Measurements from ENCODE around the gene THBS4.
A peak's percentile ranks its signal among the peaks of the same experiment; 100 is the strongest.

Gene THBS4

DNA sequence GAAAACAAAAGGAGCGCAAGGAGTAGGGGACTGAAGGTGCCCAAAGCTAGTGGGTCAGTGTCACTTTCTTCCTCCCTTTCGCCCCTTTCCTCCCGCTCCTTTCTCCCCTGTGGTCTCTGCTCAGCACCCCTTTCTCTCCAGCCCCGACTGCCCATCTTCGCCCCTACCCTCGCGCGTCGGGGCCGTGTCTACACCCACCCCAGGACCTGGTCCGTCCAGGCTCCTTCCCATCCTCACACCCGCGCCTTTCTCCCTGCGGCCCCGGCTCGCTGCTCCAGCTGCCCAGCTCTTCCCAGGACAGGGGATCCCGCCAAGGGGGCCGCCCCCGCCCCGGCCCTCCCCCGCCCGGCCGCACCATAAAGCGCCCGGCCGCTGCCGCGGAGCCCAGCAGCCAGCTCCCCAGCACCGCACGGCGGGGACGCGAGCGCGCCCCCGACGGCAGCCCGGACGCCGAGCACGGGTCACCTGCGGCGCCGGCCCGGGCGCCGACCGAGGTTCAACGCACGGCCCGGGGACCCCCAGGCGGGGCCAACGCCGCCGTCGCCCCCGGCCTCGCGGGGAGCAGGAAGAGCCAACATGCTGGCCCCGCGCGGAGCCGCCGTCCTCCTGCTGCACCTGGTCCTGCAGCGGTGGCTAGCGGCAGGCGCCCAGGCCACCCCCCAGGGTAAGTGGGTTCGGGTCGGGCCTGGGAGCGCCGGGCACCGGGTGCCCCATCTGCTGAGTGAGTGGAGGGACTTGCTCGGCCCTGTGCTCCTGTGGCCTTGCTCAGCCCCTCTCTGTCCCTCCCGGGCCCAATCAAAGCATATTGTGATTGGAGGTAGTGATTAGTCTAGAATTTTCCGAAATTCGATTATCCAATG, at the start of gene THBS4:
Gene THBS4 (plus strand): TSS at position 387 of the 860 bp plus-strand sequence. CDS start 190 bp downstream, at position 577.
- DNase-seq (ENCODE audit: low spot score) = no peak

DNA sequence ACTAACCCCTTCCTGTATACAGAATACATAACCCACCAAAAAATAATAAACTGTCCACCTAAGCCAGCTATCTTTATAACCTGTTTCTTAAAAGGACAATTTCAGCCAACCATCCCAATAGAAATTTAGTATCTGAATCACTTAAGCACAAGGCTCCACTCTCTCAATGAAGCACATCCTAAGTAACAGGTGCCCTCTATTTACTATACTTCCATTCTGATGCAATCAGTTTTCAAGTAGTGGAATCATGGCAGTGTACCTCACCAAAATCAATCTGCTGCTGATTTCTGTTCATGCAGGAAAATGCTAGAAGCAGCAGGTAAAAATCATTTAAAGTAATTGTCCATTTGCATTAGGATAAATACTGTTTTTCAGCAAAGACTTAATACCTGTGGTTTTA, 48.9 kb upstream of the THBS4 start:
- DNase-seq (ENCODE audit: low spot score) = no peak

DNA sequence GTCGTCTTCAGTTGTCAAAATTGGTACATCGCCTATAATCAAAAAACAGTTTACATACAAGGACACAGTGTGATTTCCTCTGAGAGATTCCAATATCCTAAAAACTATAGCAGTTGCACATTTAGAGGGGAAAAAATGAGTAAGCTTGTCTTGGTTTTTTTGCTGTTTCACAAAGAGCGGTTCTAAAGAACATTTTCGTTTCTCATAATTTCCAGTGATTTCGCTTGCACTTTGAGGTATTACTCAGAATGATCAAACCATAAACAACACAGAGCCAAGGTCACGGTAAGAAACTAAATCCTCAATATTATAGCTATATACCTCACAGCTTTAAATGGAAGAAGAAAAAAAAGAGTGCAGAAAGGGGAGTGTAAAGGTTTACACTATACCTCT, 44.9 kb upstream of the THBS4 start:
- no peak for DNase-seq (ENCODE audit: low spot score)

DNA sequence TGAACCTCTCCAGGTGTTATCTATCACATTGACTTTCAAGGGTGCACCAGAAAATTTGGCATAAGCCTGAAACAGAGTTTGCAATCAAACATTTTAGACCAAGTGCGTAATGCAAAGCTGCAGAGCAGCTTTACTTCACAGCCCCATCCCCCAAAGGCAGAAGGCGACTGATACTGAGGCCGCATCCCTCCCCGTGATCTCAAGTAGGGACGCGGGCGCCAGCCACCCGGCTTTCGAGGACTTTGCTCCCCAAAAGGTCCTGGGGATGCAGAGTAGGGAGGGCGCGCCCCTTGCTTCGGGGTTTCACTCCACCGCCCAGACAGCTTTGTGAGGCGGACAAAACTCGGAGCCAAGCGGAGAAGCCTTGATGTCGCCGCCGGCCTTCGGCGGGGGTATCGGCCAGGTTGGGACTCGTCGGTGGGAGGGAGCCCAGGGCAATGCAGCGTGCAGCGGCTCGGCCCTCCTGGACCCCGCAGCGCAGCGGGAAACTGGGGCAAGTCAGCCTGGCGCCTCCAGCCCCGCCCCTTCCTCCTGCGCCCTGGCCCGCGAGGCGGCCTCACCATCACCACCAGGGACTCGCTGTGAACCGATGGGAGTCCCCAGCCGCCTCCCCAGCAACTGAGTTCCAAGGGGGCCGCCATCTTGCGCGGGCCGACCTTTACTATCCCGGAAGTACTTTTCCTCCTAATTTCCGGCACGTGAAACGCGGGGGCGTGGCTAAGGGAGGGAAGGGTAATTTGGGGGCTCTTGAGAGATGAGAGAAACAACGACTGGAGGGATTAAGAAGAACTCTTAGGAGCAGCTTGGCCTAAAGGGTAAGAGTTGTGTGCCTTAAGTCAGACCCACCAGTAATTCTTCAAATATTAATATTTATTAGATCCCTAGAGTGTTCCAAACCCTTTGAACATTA, 44.3 kb upstream of the THBS4 start, which contains the start of gene MTX3:
Gene MTX3 (minus strand): TSS at position 665 of the 910 bp plus-strand sequence. CDS start 24 bp downstream, at position 641.
- DNase-seq (ENCODE audit: low spot score) = peak; percentile 81

DNA sequence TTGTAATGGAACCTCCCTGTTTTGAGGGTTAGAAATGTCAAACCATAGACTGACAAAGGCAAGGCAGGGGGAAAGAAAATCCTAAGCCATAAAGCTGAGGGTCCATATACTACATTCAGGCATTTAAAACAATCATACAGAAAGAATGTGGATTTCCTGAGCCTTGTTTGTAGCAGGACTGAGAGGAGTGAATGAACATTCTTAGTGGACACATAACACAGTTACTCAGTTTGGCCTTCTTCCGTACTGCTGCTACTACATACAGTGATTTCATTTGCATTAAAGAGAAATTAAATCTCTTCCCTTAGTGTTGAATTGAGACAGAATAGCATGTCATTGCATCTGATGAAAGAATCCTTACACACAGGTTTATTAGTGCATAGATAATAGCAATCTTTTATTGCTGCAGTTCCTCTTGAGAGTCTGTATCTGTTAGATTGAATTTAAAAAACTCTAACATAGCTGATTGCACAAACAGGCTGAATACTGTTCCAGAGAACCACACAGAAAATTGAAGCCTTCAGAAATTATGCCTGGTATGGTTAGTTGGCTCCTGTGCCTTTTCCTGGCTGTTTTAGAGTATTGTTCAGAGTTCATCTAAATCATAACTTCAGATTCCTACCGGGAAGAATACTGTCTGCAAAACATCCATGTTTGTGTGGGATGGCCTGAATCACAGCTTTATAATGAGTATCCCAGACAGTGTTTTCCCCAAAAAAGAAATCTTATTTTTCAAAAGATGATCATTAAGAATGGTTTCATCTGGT, 42.1 kb upstream of the THBS4 start:
- no peak for DNase-seq (ENCODE audit: low spot score)

DNA sequence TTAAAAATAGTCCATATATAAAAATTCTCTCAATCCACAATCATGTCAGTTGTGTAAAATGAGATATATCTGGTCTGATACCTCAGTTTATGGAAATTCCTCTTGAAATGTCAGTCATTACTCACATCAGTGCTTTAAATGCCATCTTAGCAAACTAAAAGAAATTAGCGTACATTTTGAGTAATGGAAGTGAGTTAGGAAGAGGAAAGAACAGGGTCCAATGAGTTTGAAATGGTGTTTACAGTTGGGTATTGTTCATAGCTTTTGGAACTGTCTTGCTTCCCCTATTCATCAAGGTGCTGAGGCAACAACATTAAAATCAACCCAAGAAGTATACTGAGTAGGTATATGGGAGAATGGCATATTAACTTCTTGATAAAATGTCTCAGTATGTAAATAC, 35.4 kb upstream of the THBS4 start:
- DNase-seq (ENCODE audit: low spot score) = no peak

DNA sequence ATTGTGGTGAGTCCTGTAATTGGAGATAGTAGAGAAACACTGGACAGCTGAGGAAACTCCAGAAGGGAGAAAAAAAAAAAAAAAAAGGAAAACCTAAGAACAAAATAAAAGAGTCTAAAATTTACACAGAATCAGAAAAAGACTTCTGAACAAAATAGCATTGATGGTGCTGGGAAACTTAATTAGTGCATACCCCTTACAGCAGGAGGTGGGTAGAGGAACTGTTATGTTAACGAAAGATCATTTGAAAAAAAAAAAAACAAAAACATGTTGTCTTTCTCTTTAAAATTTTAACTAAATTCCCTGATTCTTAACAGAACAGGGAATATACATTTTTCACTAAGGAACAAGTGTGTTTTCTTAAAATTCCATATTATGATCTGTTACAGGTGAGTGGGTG, 32.5 kb upstream of the THBS4 start:
- DNase-seq (ENCODE audit: low spot score) = no peak

DNA sequence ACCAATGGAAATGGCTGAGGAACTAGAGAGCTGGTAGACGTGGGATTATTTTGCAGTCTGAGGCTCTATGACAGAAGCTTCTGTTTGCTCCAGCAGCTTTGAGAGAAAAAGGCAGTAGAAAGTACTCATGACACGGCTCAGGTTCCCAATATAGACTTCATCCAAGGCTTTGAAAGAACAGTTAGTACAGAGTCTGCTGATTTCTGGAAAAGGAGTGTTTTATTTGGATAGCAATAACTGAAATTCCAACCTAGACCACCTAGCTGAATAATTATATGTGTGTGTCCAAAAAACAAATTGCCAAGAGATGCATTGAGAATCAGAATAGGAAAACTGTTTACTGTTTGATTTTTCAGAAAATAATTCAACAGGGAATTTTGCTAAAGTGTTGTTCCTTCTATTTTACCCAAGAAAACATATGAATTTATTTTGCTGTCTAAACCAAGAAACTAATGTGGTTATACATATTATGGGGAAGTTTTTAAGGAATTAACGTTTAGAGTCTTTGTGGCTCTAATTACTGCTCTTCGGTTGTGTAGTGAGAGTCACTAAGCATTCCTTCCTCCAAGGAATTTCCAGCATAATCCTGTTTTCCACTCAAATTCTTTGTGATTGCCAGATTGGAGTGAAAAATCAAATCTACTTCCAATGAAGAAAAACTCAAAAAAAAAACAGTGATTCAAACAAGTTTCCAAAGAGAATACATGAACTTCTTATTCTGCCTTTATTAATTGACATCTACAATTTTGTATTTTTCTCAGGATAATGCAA, 26.0 kb upstream of the THBS4 start:
- no peak for DNase-seq (ENCODE audit: low spot score)

DNA sequence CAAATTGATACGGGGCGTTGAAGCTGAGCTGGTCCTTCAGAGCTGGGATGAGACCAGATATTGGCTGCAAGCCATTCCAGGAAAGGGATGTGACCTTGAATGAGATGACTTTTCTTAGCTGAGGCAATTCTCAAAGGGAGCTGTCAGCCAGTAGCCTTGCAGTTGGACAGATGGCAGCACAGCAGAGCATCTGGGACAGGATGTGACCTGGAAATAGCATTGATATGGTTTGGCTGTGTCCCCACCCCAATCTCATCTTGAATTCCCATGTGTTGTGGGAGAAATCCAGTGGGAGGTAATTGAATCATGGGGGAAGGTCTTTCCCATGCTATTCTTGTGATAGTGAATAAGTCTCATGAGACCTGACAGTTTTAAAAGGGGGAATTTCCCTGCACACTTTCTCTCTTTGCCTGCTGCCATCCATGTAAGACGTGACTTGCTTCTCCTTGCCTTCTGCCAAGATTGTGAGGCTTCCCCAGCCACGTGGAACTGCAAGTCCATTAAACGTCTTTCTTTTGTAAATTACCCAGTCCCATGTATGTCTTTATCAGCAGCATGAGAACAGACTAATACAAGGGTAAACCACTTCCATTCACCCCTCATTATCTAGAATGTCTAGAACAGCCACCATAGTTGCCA, 24.3 kb upstream of the THBS4 start:
- DNase-seq (ENCODE audit: low spot score) = no peak

DNA sequence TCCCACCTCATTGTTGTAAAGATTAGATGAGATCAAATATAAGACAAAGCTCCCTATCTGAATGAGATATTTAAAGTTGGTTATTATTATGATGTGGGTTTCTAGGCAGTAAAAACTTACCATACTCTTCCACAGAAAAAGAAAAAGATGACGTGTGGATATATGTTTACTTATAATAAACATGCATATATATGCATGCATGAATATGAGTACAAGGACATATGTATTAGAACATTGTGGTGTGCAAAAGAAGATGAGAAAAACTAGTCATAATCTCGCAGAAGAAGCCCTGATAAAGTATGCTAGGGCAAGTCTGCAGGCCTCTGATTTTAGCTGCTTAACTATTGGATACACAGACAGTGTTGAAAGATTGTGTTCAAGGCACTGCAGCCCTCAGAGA, 10.1 kb upstream of the THBS4 start:
- no peak for DNase-seq (ENCODE audit: low spot score)

DNA sequence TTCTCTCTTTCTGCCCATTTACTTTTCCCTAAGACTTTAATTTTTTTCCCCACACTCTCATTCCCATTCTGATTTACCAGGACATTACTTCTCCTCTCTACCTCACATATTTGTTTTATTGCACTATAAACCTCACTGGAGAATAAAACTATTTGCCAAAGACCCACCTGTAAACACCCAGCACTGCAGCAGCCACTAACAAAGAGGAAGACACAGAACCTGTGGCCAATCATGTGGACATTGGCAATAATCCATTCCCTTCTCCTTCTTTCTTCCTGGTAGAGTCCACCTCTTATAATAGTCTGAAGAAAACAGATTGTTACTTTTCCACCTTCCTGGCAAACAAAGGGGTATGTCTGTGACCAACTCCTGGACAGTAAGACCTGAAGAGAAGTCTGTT, 8.3 kb upstream of the THBS4 start:
- DNase-seq (ENCODE audit: low spot score) = no peak

DNA sequence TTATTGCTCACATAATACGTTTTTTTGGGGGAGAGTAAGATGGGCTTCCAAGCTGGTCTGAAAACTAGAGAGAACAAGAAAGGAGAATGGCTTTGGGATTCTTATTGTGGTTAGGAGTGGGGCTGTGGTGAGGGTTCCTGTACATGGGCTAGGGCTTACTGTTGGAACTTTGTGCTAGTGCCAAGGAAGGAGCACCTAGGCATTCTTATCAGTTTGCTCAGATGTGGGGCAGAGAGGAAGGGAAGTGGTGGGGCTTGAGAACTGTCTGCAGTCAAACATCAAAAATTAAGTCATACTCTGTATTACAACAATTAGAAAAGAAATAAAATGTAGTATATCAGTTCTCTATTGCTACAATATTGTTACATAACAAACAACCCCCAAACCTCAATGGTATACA, 4.0 kb upstream of the THBS4 start:
- no peak for DNase-seq (ENCODE audit: low spot score)

DNA sequence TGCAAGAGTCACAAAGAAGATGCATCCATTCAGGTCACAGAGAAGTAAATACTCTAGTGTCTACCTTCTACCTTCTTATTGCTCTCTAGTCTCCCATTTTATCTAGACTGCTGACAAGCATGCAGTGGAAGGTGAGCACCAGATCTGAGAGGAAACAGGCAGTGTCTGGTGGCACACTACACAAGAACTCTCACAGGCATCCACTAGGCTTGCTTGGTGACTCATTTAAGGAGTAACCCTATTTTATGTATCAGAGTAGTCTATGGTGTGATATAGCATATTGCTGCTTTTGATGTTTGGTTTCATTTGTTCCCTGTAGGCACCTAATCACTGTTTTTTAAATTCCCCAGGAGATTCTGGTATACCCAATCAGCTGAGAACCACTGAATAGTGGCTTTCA, 1.6 kb upstream of the THBS4 start:
- DNase-seq (ENCODE audit: low spot score) = no peak

DNA sequence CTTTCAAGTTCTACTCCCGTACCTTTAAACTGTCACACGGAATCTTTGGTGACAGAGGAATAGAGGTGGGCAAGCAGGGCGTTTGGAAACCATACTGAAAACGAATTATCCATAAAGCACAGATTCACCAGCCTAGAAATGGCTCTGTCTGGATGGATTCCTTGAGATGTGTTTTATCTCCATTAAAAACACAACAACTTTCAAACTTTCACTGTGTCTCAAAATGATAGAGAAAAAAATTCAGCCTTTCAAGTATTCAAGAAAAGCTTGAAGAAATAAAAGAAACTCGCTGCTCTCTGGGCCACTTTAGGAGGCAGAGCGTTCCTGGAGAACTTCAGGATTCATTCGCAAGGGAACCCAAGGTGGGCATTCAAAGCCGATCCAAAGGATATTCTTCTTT, 589 bp upstream of the THBS4 start:
- DNase-seq (ENCODE audit: low spot score) = no peak

DNA sequence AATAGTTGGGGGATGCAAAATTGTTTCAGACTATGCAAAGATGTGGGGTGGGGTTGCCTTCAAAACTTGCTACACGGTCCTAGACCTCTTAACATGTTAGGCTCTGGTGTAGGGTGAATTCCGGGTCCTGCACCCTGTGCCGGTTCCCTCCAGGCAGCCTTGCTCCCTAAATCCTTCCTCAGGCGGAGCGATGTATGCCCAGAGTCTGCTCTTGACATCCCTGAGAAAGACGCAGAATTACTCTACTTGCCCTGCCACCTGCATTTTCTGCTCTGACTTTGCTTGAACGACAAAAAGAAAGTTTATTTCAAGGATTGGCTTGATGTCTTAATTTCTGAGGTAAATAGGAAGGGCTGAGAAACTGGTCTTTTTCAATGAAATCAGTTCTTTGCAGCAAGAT, 691 bp downstream of the THBS4 start:
- DNase-seq (ENCODE audit: low spot score) = no peak

DNA sequence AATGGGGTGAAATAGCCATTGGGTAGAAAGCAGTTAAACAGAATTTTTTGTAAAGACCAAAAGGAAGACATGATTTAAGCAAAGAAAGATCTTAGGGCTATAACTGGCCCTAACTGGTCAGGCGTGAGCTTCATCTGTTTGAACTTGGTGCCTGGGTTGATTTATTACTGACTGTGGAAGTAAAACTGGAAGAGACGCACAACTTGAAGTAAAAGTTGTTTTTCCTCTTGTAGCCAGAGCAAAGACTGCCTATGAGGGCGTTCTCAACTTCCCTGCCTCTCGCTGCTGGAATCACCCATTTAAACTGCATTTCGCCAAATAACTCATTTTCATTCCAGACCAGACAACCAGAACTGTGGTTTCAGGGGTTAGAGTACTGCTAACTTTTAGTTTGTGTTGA, 1.5 kb downstream of the THBS4 start:
- DNase-seq (ENCODE audit: low spot score) = no peak

DNA sequence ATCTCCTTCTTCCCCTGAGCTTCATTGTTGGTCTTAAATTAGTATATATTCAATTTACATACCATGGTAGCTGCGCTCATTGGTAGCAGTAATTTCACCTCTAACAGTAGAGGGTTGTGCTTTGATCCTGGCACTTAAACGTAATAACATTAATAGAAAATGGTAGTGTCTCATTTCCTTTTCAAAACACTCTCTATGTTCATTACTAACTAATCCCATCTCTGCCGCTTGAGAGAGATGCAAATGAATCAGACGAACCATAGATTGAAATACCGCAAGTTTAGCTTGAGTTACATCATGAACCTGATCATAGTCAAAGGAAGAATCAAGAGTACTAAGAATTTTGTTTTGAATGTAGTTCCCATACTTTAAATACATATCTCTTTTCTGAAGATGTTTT, 2.2 kb downstream of the THBS4 start:
- DNase-seq (ENCODE audit: low spot score) = no peak

DNA sequence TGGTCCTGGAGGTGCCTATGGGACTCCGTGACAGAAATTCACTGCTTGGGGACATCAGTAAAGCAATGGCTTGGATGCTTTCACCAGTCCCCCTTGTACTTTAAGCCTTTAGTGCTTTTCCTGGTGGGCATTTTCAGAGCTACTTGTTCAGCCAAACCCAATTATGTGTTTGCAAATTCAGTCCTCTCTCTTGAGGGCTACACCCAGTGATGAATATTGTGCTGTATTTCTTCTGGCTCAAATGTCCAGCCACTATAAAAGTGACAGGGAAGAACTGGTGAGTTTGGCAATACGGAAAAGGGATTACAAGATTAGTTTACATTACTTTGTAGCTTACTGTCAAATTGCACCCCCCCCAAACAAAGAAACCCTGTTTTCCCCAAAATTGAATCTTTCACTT, 4.5 kb downstream of the THBS4 start:
- DNase-seq (ENCODE audit: low spot score) = no peak

DNA sequence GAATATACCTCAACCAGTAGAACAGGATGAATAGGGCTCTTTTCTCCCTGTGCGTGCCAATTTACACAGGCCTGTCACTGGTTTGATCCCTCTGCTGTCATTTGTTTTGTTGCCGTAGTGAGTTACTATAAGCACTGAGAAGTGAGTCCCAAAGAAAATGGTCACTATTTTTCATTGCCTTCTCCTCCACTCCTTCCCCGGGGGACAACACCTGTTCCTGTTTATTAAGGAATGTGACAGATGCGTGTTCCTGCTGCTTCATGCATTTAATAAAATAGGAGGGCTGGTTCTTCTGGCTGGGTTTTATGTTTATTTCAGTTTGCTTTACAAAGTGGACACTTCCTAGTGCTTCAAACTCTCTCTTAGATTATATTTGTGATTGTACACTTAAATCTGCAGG, 6.4 kb downstream of the THBS4 start:
- no peak for DNase-seq (ENCODE audit: low spot score)

DNA sequence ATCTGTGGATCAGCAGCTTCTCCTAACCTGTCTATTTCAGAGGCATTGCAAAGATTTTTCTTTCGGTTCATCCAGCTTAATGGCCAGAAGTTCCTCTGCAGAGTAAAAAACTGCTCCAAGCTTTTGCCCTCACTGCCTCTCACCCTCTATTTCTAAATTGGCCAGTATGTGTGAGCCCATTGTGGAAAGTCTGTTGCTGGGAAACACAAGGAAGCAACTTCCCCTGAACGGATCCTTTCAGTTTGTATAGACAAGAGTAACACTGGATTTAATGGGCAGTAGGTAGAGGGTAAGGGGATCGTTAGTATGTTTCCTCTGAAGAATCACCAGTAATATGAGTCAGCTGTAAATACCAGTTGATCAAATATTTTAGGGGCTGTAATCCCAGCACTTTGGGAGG, 7.2 kb downstream of the THBS4 start:
- peak; percentile 21 for DNase-seq (ENCODE audit: low spot score)

DNA sequence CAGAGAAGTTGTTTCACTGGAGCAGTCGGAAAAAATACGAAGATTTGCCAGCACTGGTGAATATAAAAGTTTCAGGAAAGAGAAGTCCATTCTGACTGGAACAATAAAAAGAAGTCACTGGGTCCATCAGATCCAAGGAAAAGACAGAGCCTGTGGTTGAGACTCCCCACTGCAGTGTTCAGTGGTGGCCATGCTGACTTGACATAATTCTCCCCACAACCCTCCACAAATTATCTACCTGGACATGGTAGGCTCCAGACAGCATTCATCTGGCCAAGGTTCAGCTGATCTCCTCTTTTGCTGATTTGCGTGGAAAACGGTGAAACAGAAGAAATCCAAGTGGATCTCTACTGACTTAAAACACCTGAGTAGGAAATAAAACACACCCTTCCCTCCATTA, 8.0 kb downstream of the THBS4 start:
- DNase-seq (ENCODE audit: low spot score) = no peak

Measured in Ammon's horn (tissue), 1 donor.